Peyer's patch (tissue), 4 donors: ENCODE data around the gene GABRG3.

Experiments used
- CTCF ChIP-seq, 6 experiments: fragments of 450-650 bp in 4 of 6; fragments of 200-600 bp in 2 of 6; sonication (generic) in 1 of 6; IDR thresholded peaks; one replicate each; pipeline ENCODE4 v1.5.1; 2017 to 2019; ENCODE audit warnings: antibody characterized with exemption in 6 of 6, mild to moderate bottlenecking in 3 of 6, moderate library complexity in 1 of 6
- POLR2A ChIP-seq, 2 donors: fragments of 450-650 bp; IDR thresholded peaks; one replicate each; pipeline ENCODE4 v1.5.1; 2017; ENCODE audit warnings: antibody characterized with exemption in 2 of 2, mild to moderate bottlenecking in 2 of 2, moderate library complexity in 2 of 2

GRCh38 chr15:27396521-27396920 is 425.5 kb downstream of the GABRG3 start:
- TF ChIP-seq CTCF (IDR thresholded peaks at IDR 0.05) (no peak), POLR2A (IDR thresholded peaks at IDR 0.05) (no peak)
